Adrenal gland (tissue), 12 donors: ENCODE measurements around the gene DBI. TPM values are rescaled to one million over a fixed set of nuclear protein-coding genes. Genes with fewer than 3 reads are reported as not detected.

ENCODE experiments used
- DNase-seq, 7 donors: peaks; one replicate each; pipeline ENCODE4 v3.0.0-alpha.2; 2019 to 2020
- H3K27ac ChIP-seq, 5 donors: fragments of 200-600 bp; sonication (generic) in 4 of 5; 1 replicate in 3 of 5; 2 replicates in 2 of 5; pipeline versions ENCODE4 v1.5.1 to v1.8.0; 2016 to 2020; ENCODE audit warnings: mild to moderate bottlenecking in 1 of 5
- H3K27me3 ChIP-seq: fragments of 200-600 bp; 2 replicates; pipeline ENCODE4 v1.8.0; 2021
- H3K36me3 ChIP-seq, 2 donors: fragments of 200-600 bp; replicated peaks in 1 of 2; 1 replicate in 1 of 2; 2 replicates in 1 of 2; pipeline versions ENCODE4 v1.5.1 to v1.8.0; 2018 to 2022
- H3K4me1 ChIP-seq, 2 donors: fragments of 200-600 bp; replicated peaks in 1 of 2; 1 replicate in 1 of 2; 2 replicates in 1 of 2; pipeline versions ENCODE4 v1.5.1 to v1.8.0; 2018 to 2021
- H3K4me3 ChIP-seq, 4 donors: fragments of 200-600 bp; sonication (generic) in 3 of 4; one replicate each; pipeline ENCODE4 v1.5.1; 2016 to 2018
- H3K9me3 ChIP-seq, 3 donors: fragments of 200-600 bp; sonication (generic) in 1 of 3; replicated peaks in 1 of 3; 1 replicate in 2 of 3; 2 replicates in 1 of 3; pipeline versions ENCODE4 v1.5.1 to v1.8.0; 2016 to 2021
- POLR2A ChIP-seq, 2 donors: fragments of 450-650 bp; IDR thresholded peaks; one replicate each; pipeline ENCODE4 v1.6.1; 2017; ENCODE audit warnings: antibody characterized with exemption in 2 of 2, mild to moderate bottlenecking in 2 of 2, moderate library complexity in 1 of 2
- WGBS, 4 donors: extraction: QIAGEN DNeasy Blood & Tissue Kit in 2 of 4; methylation state at CpG; one replicate each; pipeline versions ENCODE4 v1.1.5 to v1.1.7; 2013 to 2017; 5-methylcytosine and 5-hydroxymethylcytosine counted together
- intact Hi-C, 2 donors: fragments of 100-400 bp; cut with DNase I; formaldehyde crosslinking; loops; one replicate each; pipeline versions ENCODE4 v1.14.1 to v1.15.0; 2022 to 2023
- polyA plus RNA-seq, 3 donors: library from polyadenylated mRNA; stranded (reverse); fragments of 200-250 nt in 2 of 3; fragments of 350-450 nt in 1 of 3; fragmentation: Illumina TruSeq in 1 of 3; extraction: RNeasy Lipid Tissue Mini Kit (QIAGEN cat#74804) in 1 of 3; gene quantifications; one replicate each; pipeline ENCODE4 v1.2.3, GENCODE V29; 2013 to 2014
- total RNA-seq, 9 donors: library from RNA; depleted of rRNA in 4 of 9; stranded (reverse); fragments of >200 nt in 4 of 9; fragments of 120-200 nt in 1 of 9; fragmentation: NEBNext Ultra II Directional in 1 of 9; extraction: Animal tissue kit (Norgen Biotek cat#: 25700) in 1 of 9; gene quantifications; one replicate each; pipeline versions ENCODE4 v1.1.0 to v1.2.4, GENCODE V29; 2013 to 2023
- TF ChIP-seq, protein P1 (sequence below), 6 experiments: fragments of 450-650 bp in 4 of 6; fragments of 200-600 bp in 2 of 6; sonication (generic) in 1 of 6; IDR thresholded peaks; 1 replicate in 5 of 6; 2 replicates in 1 of 6; pipeline versions ENCODE4 v1.5.1 to v1.8.0; 2016 to 2021; ENCODE audit warnings: antibody characterized with exemption in 6 of 6, mild to moderate bottlenecking in 2 of 6, moderate library complexity in 1 of 6
- donor health status: healthy with polysubstance abuse.
- donor health status: Bipolar disorder and iron deficiency.
- donor health status: DM: yes; HTN: yes; CAD: no.
- donor health status: DM: no; HTN: no; CAD: no.
- donor health status: DM: no; HTN: no; CAD: no.
- donor health status: DM: yes; HTN: yes; CAD: no.

The DBI gene
- total and polyA plus RNA-seq, 12 donors: 32.3 to 367 (median 99.1) TPM

DNA sequence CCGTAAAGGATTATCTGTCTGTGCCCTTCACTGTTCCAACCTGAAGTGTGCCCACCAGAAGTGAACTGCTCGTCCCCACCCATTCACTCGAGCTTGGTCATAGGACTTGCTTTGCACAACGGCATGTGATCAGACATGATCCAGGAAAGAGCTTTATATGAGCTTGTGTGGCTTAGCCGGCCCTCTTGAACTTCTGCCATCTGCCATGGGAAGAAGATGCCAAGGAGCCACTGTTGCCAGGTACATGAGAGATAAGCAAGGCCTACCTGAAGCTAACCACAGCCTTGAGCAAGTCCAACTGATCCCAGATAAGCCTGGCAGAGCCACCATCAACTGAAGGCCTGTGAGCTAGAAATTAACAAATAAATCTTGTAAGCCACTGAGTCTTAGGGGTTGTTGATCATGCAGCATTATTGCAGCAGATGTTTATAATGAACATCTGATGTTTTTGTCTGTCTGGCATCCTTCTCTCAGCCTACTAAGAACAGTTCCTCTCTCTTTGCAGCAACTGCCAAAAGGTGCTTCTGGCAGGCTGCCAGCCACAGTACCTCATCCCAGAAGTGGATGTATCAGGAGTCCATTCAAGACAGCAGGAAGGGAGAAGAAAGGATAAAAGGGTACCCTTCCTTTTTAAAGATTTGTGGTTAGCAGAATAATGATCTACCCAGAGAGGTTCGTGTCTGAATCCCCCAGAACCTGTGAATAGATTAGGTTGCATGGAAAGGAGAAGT, 16.8 kb downstream of the DBI start:
- Histone ChIP-seq H3K36me3 (no peaks in the 10 kb centered on the region), H3K9me3 (no peaks in the 10 kb centered on the region), H3K4me3 (no peak overlapping the region), H3K4me1 (peaks cover 0 to 11% of the 10 kb centered on the region in 2 donors), H3K27ac (no peak overlapping the region), H3K27me3 (no peaks in the 10 kb centered on the region)
- intact Hi-C loops: no loop called here
- TF ChIP-seq, protein P1, sequence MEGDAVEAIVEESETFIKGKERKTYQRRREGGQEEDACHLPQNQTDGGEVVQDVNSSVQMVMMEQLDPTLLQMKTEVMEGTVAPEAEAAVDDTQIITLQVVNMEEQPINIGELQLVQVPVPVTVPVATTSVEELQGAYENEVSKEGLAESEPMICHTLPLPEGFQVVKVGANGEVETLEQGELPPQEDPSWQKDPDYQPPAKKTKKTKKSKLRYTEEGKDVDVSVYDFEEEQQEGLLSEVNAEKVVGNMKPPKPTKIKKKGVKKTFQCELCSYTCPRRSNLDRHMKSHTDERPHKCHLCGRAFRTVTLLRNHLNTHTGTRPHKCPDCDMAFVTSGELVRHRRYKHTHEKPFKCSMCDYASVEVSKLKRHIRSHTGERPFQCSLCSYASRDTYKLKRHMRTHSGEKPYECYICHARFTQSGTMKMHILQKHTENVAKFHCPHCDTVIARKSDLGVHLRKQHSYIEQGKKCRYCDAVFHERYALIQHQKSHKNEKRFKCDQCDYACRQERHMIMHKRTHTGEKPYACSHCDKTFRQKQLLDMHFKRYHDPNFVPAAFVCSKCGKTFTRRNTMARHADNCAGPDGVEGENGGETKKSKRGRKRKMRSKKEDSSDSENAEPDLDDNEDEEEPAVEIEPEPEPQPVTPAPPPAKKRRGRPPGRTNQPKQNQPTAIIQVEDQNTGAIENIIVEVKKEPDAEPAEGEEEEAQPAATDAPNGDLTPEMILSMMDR (IDR thresholded peaks at IDR 0.05): no peak
- TF ChIP-seq POLR2A (IDR thresholded peaks at IDR 0.05): no peak
- DNase-seq: no peak
- 72 to 91% (median 84%) methylated on average over 5 to 6 of the region's 6 CpGs for WGBS, 4 donors

DNA sequence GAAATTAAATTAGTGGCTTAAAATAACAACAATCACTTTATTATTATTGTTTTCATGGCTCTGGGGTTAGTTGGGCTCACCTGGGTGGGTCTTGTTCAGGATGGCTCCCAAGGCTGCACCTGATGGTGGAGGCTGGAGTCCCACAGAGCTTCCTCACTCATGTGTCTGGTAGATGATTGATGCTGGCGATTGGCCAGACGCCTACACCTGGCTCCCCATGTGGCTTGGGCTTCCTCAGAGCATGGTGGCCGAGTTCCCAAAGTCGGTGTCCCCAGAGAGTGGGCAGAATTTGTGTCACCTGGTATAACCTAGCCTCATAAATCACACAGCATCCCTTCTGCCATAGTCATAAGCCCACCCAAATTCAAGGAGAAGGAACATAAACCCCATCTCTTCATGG, 18.2 kb downstream of the DBI start:
- Histone ChIP-seq H3K4me3 (no peak overlapping the region), H3K4me1 (peaks cover 9 to 24% of the 10 kb centered on the region in 2 donors), H3K27me3 (no peaks in the 10 kb centered on the region), H3K36me3 (no peaks in the 10 kb centered on the region), H3K27ac (no peak overlapping the region), H3K9me3 (no peaks in the 10 kb centered on the region)
- WGBS, 4 donors: 62 to 82% (median 78%) methylated on average over 4 of the region's 4 CpGs
- intact Hi-C loops: no loop called here
- DNase-seq: no peak
- TF ChIP-seq POLR2A (IDR thresholded peaks at IDR 0.05): no peak
- TF ChIP-seq, protein P1 (IDR thresholded peaks at IDR 0.05): no peak

DNA sequence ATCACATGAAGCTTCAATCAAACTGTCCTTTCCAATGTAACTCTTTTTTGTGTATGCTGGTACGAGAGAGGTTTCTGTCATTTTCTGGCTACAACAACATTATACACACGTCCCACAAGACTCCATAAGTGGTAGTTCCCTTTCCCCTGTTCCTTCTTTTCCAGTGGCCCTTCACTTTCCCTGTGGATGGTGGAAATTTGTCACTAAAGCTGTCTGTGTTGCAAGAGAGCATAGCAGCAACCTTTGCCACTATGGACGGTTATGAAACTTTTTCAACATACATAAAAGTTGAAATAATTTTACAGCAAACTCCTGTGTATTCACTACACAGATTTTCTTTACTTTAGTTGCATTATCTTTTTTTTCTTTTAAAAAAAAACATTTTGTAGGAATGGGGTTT, 18.7 kb downstream of the DBI start:
- Histone ChIP-seq H3K27me3 (no peaks in the 10 kb centered on the region), H3K27ac (no peak overlapping the region)
- WGBS, 4 donors: 77 to 88% (median 79%) methylated on average over 3 of the region's 3 CpGs

DNA sequence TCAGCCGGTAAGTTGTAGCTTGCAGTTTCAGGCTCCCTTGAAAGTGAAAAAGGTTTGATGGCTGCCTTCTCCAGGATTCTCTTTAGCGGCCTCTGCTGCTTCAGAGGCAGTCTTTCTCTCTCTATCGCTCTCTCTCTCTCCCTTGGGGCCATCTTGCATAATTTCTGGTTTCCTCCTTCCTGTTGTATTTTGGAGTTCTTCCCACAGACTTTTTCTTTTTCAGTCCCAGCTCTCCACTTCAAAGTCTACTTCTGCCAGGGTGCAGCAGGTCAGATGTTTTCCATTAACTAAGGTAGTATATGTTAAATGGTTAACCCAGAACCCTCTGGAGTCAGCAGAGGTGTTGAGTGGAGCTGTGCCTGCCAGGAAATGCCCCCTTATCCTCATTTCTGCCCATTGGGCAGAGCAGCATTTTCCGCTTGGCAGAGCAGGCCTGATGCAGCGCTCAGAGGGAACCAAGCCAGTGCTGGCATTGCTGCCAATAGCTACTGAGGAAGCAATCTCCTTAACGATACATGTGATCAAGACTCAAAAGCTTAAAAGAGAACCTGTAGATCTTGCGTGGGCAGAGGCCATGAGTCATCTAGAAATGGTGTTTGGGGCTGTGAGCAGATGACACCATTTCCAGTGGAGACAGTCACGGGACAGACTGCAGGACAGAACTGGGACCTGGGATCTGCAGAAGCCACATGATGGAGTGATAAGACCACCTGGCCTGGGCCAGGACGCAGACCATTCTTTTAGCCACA, 20.8 kb downstream of the DBI start:
- Histone ChIP-seq H3K36me3 (no peaks in the 10 kb centered on the region), H3K27me3 (no peaks in the 10 kb centered on the region), H3K27ac (peak overlapping the region in 4 of 5 donors; percentile 8 to 74 (median 44)), H3K9me3 (no peaks in the 10 kb centered on the region), H3K4me3 (no peak overlapping the region), H3K4me1 (peaks cover 14 to 31% of the 10 kb centered on the region in 2 donors)
- TF ChIP-seq, protein P1 (IDR thresholded peaks at IDR 0.05): peak in 3 of 6 experiments; percentile 11 to 23 (median 11)
- no peak for TF ChIP-seq POLR2A (IDR thresholded peaks at IDR 0.05)
- WGBS, 4 donors: 45 to 67% (median 52%) methylated on average over 9 of the region's 9 CpGs
- DNase-seq: peak in 6 of 7 donors; percentile 64 to 81 (median 69)
- intact Hi-C loops: no loop called here

More for the DNA sequence above, 18.7 kb downstream of the DBI start:
- H3K4me1 ChIP-seq: peaks cover 14 to 29% of the 10 kb centered on the region in 2 donors
- no peaks in the 10 kb centered on the region for H3K36me3 ChIP-seq
- H3K4me3 ChIP-seq: no peak overlapping the region
- no peak for DNase-seq
- intact Hi-C loops: no loop called here
- no peaks in the 10 kb centered on the region for H3K9me3 ChIP-seq
- TF ChIP-seq, protein P1 (IDR thresholded peaks at IDR 0.05): no peak
- TF ChIP-seq POLR2A (IDR thresholded peaks at IDR 0.05): no peak
